ENCODE results near the gene C1orf232. TPM values are rescaled to one million over a fixed set of nuclear protein-coding genes. Genes with fewer than 3 reads are reported as not detected.

The C1orf232 gene
- total RNA-seq, 1 donor from 2014 or later: not detected

- ATAC-seq (ENCODE audit: low read depth): no peak
These were observed 29.7 kb downstream of the C1orf232 start for GRCh38 chr1:26138974-26139558.

GRCh38 chr1:26134466-26134865, 34.3 kb downstream of the C1orf232 start:
- Mint-ChIP-seq H3K4me3 (no peak overlapping the region), H3K9me3 (no peaks in the 10 kb centered on the region), H3K27ac (no peak overlapping the region), H3K27me3 (peaks cover 3% of the 10 kb centered on the region), H3K4me1 (no peaks in the 10 kb centered on the region), H3K36me3 (ENCODE audit: low read depth) (peaks cover 2% of the 10 kb centered on the region)
- ChIA-PET POLR2A (no interaction called here), CTCF (no interaction called here)
- ATAC-seq (ENCODE audit: low read depth) (no peak), DNase-seq (no peak)
- intact Hi-C loops (cut with micrococcal nuclease): no loop called here
- TF ChIP-seq CTCF (IDR thresholded peaks at IDR 0.05): no peak

More at GRCh38 chr1:26138974-26139558, 29.7 kb downstream of the C1orf232 start:
- CTCF ChIA-PET: interaction anchor here (0.6 to 1.0 kb wide), 2 partner anchors 9 to 34 kb away, joined by 3 read pairs; no protein-coding TSS in a partner anchor
- Mint-ChIP-seq H3K9me3 (no peaks in the 10 kb centered on the region), H3K4me3 (no peak overlapping the region), H3K27me3 (no peaks in the 10 kb centered on the region), H3K4me1 (no peaks in the 10 kb centered on the region), H3K36me3 (ENCODE audit: low read depth) (peaks cover 2% of the 10 kb centered on the region), H3K27ac (no peak overlapping the region)
- intact Hi-C loops (cut with micrococcal nuclease): no loop called here
- POLR2A ChIA-PET: interaction anchor here (0.7 kb wide), 2 partner anchors 243 to 1118 kb away, joined by 3 read pairs; no protein-coding TSS in a partner anchor
- DNase-seq: no peak
- no peak for TF ChIP-seq CTCF (IDR thresholded peaks at IDR 0.05)

GRCh38 chr1:26132834-26133167, 36.0 kb downstream of the C1orf232 start:
- ChIA-PET CTCF (interaction anchor here (1.2 kb wide), 1 partner anchor 12 kb away, joined by 3 read pairs; no protein-coding TSS in a partner anchor), POLR2A (no interaction called here)
- H3K27me3 Mint-ChIP-seq: peaks cover 7% of the 10 kb centered on the region
- H3K36me3 Mint-ChIP-seq (ENCODE audit: low read depth): peaks cover 2% of the 10 kb centered on the region
- intact Hi-C loops (cut with micrococcal nuclease): no loop called here
- H3K4me3 Mint-ChIP-seq: no peak overlapping the region
- DNase-seq (no peak), ATAC-seq (ENCODE audit: low read depth) (no peak)
- H3K27ac Mint-ChIP-seq: no peak overlapping the region
- TF ChIP-seq CTCF (IDR thresholded peaks at IDR 0.05): no peak
- peaks cover 4% of the 10 kb centered on the region for H3K4me1 Mint-ChIP-seq
- H3K9me3 Mint-ChIP-seq: no peaks in the 10 kb centered on the region

GRCh38 chr1:26132128-26132833, 36.5 kb downstream of the C1orf232 start:
- CTCF ChIA-PET: interaction anchor here (1.2 kb wide), 1 partner anchor 13 kb away, joined by 3 read pairs; no protein-coding TSS in a partner anchor
- POLR2A ChIA-PET: no interaction called here
- Mint-ChIP-seq H3K9me3 (no peaks in the 10 kb centered on the region), H3K36me3 (ENCODE audit: low read depth) (peaks cover 2% of the 10 kb centered on the region), H3K4me3 (no peak overlapping the region), H3K27ac (no peak overlapping the region), H3K4me1 (peaks cover 9% of the 10 kb centered on the region), H3K27me3 (peaks cover 7% of the 10 kb centered on the region)
- TF ChIP-seq CTCF (IDR thresholded peaks at IDR 0.05): no peak
- intact Hi-C loops (cut with micrococcal nuclease): no loop called here
- DNase-seq (no peak), ATAC-seq (ENCODE audit: low read depth) (no peak)

GRCh38 chr1:26130695-26131094, 38.1 kb downstream of the C1orf232 start:
- H3K36me3 Mint-ChIP-seq (ENCODE audit: low read depth): peaks cover 2% of the 10 kb centered on the region
- CTCF ChIA-PET: no interaction called here
- TF ChIP-seq CTCF (IDR thresholded peaks at IDR 0.05): no peak
- H3K4me3 Mint-ChIP-seq: no peak overlapping the region
- H3K27me3 Mint-ChIP-seq: peaks cover 7% of the 10 kb centered on the region
- H3K4me1 Mint-ChIP-seq: peaks cover 18% of the 10 kb centered on the region
- DNase-seq: no peak
- no peak for ATAC-seq (ENCODE audit: low read depth)
- H3K9me3 Mint-ChIP-seq: no peaks in the 10 kb centered on the region
- POLR2A ChIA-PET: no interaction called here
- H3K27ac Mint-ChIP-seq: no peak overlapping the region
- intact Hi-C loops (cut with micrococcal nuclease): no loop called here
